Dedifferentiated amniotic fluid mesenchymal stem cell (primary cell): Measurements from ENCODE around the gene MROH2B.

ENCODE experiments used
- DNase-seq: peaks from one replicate; pipeline ENCODE4 v3.0.0-alpha.2; 2016; ENCODE audit errors: extremely low spot score

The MROH2B gene

GRCh38 chr5:40972434-40972833 is 98.7 kb downstream of the MROH2B start:
- no peak for DNase-seq

DNA sequence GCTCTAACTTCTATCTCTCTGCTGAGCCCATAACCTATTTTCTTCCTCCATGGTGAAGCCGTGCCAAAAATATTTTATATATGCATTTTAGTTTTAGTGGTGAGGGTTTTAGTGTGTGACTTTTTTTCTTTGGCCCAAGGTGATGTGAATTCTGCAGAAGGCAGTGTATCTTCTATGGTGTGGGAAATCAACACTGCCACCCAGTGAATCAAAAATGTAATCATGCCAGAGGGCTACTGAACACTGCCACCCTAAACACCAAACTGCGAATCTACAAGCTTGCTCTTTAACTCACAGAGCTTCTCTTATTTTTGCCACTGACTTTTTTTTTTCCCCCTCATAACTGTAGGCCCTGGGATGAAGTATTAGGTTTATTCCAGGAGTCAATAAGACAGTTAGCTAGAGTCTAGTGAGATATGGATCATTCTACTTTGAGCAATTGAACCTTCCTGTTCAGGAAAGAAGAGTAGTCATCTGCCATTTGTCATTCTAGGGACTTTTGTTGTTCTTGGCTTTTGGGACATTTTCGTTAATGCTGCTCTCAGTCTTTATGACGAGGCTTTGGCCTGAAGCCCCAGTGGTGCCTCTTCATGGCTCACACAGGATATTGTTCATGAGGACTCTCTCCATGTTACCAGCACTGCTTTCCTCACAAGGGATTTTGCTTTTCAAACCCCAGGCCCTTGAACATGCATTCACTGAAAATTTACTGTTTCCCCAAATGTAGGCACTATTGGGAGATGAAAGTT is 108.8 kb downstream of the MROH2B start:
- no peak for DNase-seq

GRCh38 chr5:40960037-40960436 is 111.1 kb downstream of the MROH2B start:
- no peak for DNase-seq

GRCh38 chr5:40958811-40959210 is 112.3 kb downstream of the MROH2B start:
- no peak for DNase-seq

DNA sequence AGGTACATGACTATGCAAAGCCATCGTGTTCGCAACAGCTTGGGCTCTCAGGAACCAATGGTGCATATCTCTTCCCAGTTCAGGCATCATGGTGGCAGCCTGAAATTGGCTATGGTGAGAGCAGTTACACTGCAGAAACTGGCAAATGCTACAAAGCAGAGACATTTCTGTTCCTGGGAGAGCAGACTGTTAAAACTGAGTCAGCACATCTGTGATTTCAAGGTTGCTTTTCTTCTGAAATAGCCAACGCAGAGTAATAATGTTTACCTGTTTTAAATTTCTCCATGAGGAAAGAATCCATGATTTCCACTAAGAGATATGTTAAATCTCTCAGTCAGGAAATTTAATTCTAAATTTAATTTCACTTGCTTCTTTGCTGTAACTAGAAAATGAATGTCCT is 114.1 kb downstream of the MROH2B start:
- no peak for DNase-seq

- no peak for DNase-seq
Observed at GRCh38 chr5:40955313-40955712, 115.8 kb downstream of the MROH2B start.
